Measurements from ENCODE around the gene SLC38A11.
"Not testable (repeated sequence)": the region's sequence is repeated elsewhere in the genome, so short reads cannot be mapped to it uniquely, and the experiment has no call there.

SLC38A11 gene

GRCh38 chr2:164877169-164877568, 78.2 kb downstream of the SLC38A11 start:
- no peak for DNase-seq (ENCODE audit: low read depth)

GRCh38 chr2:164875334-164876205, 79.8 kb downstream of the SLC38A11 start:
- DNase-seq (ENCODE audit: low read depth) = no peak

GRCh38 chr2:164873210-164873908, 82.0 kb downstream of the SLC38A11 start:
- DNase-seq (ENCODE audit: low read depth) = no peak

GRCh38 chr2:164871404-164871803, 83.9 kb downstream of the SLC38A11 start:
- no peak for DNase-seq (ENCODE audit: low read depth)

GRCh38 chr2:164869420-164869772, 85.9 kb downstream of the SLC38A11 start:
- no peak for DNase-seq (ENCODE audit: low read depth)

GRCh38 chr2:164868563-164869419, 86.5 kb downstream of the SLC38A11 start:
- DNase-seq (ENCODE audit: low read depth) = no peak

- no peak for DNase-seq (ENCODE audit: low read depth)
Observed at GRCh38 chr2:164867779-164868397, 87.4 kb downstream of the SLC38A11 start.

GRCh38 chr2:164866381-164866780, 88.9 kb downstream of the SLC38A11 start:
- not testable (repeated sequence) for DNase-seq (ENCODE audit: low read depth)

- DNase-seq (ENCODE audit: low read depth) = no peak
Observed at GRCh38 chr2:164860694-164861042, 94.7 kb downstream of the SLC38A11 start.

GRCh38 chr2:164859906-164860693, 95.2 kb downstream of the SLC38A11 start:
- DNase-seq (ENCODE audit: low read depth) = not testable (repeated sequence)

GRCh38 chr2:164859251-164859818, 96.0 kb downstream of the SLC38A11 start:
- DNase-seq (ENCODE audit: low read depth) = no peak

GRCh38 chr2:164852086-164852485, 103.2 kb downstream of the SLC38A11 start:
- no peak for DNase-seq (ENCODE audit: low read depth)

- DNase-seq (ENCODE audit: low read depth) = no peak
Observed at GRCh38 chr2:164850235-164850634, 105.1 kb downstream of the SLC38A11 start.

GRCh38 chr2:164849506-164849905, 105.8 kb downstream of the SLC38A11 start:
- no peak for DNase-seq (ENCODE audit: low read depth)

GRCh38 chr2:164847981-164848741, 107.2 kb downstream of the SLC38A11 start:
- DNase-seq (ENCODE audit: low read depth) = no peak

GRCh38 chr2:164847291-164847690, 108.0 kb downstream of the SLC38A11 start:
- no peak for DNase-seq (ENCODE audit: low read depth)

- DNase-seq (ENCODE audit: low read depth) = no peak
Observed at GRCh38 chr2:164846276-164846675, 109.0 kb downstream of the SLC38A11 start.
